ENCODE measurements around the gene HS3ST5.

HS3ST5 gene, protein sequence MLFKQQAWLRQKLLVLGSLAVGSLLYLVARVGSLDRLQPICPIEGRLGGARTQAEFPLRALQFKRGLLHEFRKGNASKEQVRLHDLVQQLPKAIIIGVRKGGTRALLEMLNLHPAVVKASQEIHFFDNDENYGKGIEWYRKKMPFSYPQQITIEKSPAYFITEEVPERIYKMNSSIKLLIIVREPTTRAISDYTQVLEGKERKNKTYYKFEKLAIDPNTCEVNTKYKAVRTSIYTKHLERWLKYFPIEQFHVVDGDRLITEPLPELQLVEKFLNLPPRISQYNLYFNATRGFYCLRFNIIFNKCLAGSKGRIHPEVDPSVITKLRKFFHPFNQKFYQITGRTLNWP

GRCh38 chr6:114342826-114343781, at the start of gene HS3ST5:
TSS of gene HS3ST5 (minus strand) at chr6:114343023. CDS start at chr6:114062845, 280,178 bp downstream.
- in situ Hi-C loops (cut with HindIII; ENCODE audit: low sequenced_read_pairs), result no loop called here

DNA sequence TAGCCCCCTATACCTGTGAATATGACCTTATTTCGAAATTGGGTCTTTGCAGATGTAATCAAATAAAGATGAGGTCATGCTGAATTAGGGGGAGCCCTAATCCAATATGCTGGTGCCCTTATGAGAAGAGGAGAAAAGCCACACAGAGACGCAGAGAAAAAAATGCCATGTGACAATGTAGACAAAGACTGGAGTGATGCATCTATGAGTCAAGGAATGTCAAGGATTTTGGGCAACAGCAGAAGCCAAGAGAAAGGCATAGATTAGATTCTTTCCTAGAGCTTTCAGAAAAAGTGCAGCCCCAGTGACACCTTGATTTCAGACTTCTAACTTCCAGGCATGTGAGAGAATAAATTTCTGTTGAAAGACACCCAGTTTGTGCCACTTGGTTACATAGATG, 47.4 kb upstream of the HS3ST5 start:
- in situ Hi-C loops (cut with HindIII; ENCODE audit: low sequenced_read_pairs), result no loop called here

DNA sequence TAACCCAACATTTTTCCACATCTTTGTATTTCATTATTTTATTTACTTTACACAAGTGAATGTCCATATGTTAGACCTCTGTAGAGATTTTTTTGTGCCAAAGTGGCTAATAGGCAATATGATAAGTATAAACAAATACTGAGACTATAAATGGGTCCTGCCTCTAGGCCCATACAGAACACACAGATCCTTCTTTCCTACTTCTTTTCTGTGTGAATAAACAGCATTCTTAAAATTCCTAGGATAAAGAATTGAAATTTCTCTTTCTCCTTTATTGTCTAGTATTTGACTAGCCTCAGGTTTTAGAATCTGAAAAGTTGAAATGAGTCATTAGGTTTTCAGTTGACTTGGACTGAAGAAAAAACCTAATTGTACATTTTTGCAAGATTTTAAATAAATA, 46.3 kb upstream of the HS3ST5 start:
- in situ Hi-C loops (cut with HindIII; ENCODE audit: low sequenced_read_pairs), result no loop called here

DNA sequence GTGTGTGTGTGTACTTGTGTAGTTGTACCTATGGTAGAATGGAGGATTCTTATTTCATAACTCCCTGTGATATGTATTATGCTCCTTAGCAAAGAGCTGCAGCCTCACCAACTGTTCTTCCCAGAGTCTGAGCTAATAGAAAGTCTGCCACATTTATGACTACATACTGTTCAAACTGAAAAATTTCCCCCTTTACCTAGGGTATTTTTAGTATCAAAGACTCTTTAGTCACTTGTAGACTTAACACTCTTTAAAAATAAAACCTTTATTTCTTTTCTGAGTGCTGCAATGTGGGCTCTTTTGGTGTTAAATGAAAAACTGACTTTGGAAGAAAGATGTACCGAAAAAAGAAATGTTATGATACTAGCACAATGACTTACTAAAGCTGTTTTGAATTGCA, 39.6 kb upstream of the HS3ST5 start:
- in situ Hi-C loops (cut with HindIII; ENCODE audit: low sequenced_read_pairs), result no loop called here

- in situ Hi-C loops (cut with HindIII; ENCODE audit: low sequenced_read_pairs), result no loop called here
Measured at GRCh38 chr6:114377881-114378280, 35.1 kb upstream of the HS3ST5 start.

GRCh38 chr6:114376611-114377175, 33.9 kb upstream of the HS3ST5 start:
- in situ Hi-C loops (cut with HindIII; ENCODE audit: low sequenced_read_pairs), result no loop called here

DNA sequence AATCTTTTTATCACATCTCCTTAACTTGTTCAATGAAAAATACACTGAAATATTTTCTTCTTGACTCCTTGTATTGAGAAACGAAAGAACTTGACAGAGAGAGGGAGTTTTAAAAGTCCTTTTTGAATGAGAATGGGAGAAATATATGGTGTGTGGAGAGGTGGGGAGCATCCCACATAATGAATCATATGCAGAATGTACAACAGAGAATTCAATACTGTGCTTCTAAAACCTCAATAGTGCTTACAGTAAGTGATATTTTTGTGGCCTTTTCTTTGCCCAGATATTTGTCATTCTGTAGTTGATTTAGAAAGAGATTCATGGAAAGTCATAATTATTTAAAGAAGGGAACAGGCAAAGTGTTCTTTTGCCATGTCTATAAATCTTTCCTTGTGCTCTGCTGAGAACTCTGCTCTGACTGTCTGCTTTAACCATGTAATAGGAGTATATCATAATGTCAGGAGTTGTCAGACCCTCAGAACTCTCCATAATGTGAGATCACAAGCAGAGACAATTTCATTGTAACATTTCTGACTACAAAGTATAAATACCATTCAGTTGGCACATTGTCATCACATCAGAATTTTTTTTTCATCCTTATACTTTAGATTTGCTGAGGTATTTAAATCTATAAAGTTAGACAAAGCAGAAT, 32.8 kb upstream of the HS3ST5 start:
- in situ Hi-C loops (cut with HindIII; ENCODE audit: low sequenced_read_pairs), result no loop called here

DNA sequence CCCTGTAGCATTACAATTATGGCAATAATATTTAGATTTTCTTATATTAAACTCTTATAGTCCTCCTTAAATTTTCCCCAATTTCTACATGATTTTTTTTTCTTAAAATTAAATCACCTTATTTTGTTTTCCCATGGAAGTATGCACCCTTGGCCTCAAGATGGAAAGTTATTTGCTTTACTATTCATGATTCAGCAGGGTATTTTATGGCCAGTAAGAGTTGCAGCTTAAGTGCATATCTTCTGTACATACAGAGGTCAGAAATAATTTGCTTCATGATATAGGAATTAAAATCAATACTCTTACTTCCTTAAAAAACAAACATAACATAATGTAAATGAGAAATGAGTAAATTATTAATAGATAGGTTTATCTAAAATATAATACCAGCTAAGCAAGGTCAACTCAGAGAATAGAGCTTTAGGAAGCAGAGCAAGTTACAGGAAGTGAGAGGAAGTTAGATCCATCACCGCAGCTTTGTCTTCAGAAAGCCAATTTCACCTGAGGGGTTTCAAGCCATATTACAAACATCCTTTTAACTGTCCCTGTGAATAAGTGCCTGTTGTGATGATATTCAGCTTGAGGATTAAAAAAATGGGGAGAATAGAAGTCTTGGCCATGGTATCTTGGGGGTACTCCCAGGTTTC, 24.6 kb upstream of the HS3ST5 start:
- in situ Hi-C loops (cut with HindIII; ENCODE audit: low sequenced_read_pairs), result no loop called here

DNA sequence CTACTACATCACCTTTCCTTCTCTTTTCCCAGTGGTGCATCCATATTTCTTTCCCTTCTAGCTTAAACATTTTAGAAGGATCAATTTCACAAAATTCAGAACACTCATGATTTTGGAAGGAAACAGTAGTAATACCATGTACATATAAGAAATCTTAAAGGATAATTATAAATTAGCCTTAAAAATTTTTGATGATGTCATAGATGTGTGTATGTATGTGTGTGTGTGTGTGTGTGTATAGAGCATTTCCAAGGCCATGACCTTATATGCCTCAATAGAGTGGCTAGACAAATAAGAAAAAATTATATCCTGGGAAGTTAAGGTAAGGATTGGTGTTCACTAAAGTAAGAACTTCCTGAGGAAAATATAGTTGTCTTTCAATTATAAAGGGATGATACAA, 24.1 kb upstream of the HS3ST5 start:
- in situ Hi-C loops (cut with HindIII; ENCODE audit: low sequenced_read_pairs), result no loop called here

- in situ Hi-C loops (cut with HindIII; ENCODE audit: low sequenced_read_pairs), result no loop called here
Measured at GRCh38 chr6:114364301-114364700, 21.5 kb upstream of the HS3ST5 start.

DNA sequence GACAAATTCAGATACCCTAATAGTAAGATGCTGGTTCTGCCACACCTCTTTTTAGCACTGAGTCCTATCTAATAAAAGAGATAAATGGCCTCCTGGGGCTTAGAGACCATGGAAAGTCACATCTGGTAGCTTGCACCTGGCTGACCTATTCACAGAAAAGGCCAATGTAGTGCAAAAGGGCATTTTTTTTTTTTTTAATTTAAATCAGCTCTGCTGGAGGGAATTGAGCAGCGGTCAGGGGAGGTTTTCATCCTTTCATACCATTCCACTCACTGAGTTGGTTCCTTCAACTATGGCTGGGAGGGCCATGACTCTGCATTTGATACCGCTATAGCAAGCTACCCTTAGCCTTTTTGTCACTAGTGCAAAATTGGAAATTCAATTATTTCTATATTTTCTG, 20.1 kb upstream of the HS3ST5 start:
- in situ Hi-C loops (cut with HindIII; ENCODE audit: low sequenced_read_pairs), result no loop called here

GRCh38 chr6:114362396-114362795, 19.6 kb upstream of the HS3ST5 start:
- in situ Hi-C loops (cut with HindIII; ENCODE audit: low sequenced_read_pairs), result no loop called here

GRCh38 chr6:114361036-114361435, 18.2 kb upstream of the HS3ST5 start:
- in situ Hi-C loops (cut with HindIII; ENCODE audit: low sequenced_read_pairs), result no loop called here

GRCh38 chr6:114355300-114355699, 12.5 kb upstream of the HS3ST5 start:
- in situ Hi-C loops (cut with HindIII; ENCODE audit: low sequenced_read_pairs), result no loop called here

DNA sequence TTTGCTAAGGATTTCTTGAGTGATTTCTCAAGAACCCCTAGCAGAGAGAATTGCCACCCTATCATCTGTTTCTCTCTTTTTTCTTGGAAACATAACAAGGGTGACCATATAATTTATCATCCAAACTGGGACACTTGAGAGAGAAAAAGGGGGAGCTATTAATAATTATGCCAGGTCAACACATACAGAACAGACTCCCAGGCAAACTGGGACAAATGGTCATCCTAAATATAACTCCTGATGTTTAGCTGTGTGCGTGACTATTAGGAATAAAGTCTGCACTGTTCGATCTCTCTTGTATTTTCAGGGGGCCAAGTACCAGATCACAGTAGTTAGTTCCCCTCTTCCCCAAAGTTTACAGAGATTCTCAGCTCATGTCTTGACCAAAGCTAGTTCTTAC, 11.7 kb upstream of the HS3ST5 start:
- in situ Hi-C loops (cut with HindIII; ENCODE audit: low sequenced_read_pairs), result no loop called here

DNA sequence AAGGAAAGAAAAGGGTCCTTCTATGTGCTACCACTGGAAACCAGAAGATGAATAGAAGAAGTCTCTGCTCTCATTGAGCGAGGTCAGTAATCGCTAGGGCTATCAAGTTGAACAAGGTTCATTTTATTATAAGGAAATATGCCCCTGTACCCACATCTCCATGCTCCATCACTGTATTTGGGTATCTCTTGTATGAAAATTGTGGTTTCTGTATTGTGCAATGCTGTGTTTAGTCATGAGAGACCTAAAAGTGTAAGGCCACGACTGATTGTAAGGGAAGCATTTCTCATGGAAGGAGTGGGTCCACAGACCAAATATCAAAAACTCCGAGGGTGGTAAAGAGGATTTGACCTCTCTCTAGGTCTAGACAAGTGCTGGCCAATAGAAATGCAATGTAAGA, 3.6 kb upstream of the HS3ST5 start:
- in situ Hi-C loops (cut with HindIII; ENCODE audit: low sequenced_read_pairs), result no loop called here

DNA sequence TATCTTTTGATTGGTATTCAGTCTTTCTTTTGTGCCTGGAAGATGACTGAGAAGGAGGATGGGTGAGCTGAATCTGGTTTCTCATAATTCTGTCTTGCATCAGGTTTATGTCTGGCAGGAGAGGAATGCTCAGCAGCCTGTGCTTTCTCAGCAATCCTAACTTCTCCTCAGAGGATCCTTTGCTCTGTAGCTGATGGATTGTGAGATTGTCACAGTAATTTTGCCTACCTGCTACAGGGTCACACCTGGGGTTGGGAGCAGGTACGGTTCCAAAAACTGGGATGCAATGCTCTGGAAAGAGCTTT, 2.1 kb upstream of the HS3ST5 start:
- in situ Hi-C loops (cut with HindIII; ENCODE audit: low sequenced_read_pairs), result no loop called here

GRCh38 chr6:114344246-114344970, 1.6 kb upstream of the HS3ST5 start:
- in situ Hi-C loops (cut with HindIII; ENCODE audit: low sequenced_read_pairs), result no loop called here

DNA sequence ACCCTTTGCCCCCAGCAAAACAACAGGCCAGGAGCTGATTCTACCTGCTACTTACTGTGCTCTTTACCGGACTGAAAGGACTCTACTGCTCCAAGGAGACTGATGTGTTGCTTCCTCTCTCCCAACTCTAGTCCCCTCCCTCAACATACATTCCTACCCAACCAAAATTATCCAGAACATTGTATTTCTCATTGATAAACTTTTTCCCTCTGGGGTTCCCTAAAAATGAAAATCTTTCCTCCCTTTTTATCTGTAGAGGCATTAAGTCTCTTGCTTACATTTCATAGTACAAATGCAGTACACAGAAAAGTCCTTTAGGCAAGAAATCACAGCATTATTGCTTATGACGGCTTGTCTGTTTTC, 940 bp upstream of the HS3ST5 start:
- in situ Hi-C loops (cut with HindIII; ENCODE audit: low sequenced_read_pairs), result no loop called here

- in situ Hi-C loops (cut with HindIII; ENCODE audit: low sequenced_read_pairs), result no loop called here
Measured at GRCh38 chr6:114342086-114342825, 567 bp downstream of the HS3ST5 start.
